22Rv1 (cell line): ENCODE data around the gene ZKSCAN8.

Experiments
- CTCF ChIP-seq: fragments of 450-650 bp; IDR thresholded peaks from 2 replicates; pipeline ENCODE4 v1.5.1; 2017; ENCODE audit warnings: mild to moderate bottlenecking
- ZFX ChIP-seq: fragments of 450-650 bp; IDR thresholded peaks from 2 replicates; pipeline ENCODE4 v1.6.1; 2017; ENCODE audit warnings: antibody characterized with exemption, borderline replicate concordance

- no peak for TF ChIP-seq CTCF
- TF ChIP-seq ZFX: no peak
Measured at GRCh38 chr6:28205879-28206278, 64.2 kb downstream of the ZKSCAN8 start.
